NCI-H2227 treated with DMSO at 0.1 percent for 48 hours (cell line): ENCODE measurements around the gene DLG5.

Experiments used
- DNase-seq: peaks from one replicate; lab custom pipeline; 2025; lab: John Stamatoyannopoulos, UW

Gene DLG5

DNA sequence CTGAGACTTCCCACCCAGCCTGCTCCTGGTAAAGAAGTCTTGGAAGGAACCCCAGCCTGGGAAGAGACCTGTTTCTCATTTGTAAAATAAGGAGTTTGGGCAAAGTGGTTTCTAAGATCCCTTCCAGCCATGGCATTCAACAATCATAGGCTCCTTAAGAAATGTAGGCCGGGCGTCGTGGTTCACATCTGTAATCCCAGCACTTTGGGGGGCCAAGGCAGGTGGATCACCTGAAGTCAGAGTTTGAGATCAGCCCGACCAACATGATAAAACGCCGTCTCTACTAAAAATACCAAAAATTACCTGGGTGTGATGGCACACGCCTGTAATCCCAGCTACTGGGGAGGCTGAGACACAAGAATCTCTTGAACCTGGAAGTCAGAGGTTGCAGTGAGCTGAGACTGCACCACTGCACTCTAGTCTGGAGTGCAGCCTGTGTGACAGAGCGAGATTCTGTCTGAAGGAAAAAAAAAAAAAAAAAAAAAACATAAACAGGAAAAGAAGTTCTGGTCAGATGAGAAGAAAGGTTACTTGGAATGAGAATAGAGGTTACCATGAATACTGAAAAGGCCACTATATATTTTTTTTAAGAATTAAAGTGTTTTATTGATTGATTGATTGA lies 15.9 kb downstream of the DLG5 start:
- no peak for DNase-seq

DNA sequence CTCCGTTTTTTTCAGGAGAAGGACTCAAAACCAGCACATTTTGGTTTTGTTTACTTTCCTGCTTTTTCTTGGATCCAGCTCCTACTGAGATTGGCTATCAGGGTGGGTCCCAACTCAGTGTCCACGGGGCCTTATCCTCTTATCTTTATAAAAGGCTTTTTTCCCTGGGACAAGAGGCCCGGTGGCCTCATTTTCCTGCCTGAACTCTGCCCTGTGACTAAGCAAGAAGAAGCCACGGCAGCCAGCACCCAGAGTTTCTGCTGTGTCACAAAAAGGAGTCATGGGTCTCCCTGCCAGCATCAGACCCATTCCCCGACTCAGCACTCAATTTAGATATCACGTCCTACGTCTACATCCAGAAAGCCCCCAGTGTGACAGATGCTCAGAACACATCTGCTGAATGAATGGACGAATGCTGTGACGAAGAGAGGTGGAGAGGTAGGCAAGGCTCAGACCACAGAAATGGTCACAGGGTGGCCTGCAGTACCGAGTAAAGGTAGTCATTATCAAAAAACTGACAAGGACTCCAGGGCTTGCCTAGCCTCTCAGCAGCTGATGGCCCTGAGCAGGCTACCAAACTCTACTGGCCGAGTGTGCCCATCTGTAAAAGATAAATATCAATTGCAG lies 16.7 kb downstream of the DLG5 start:
- DNase-seq: no peak

DNA sequence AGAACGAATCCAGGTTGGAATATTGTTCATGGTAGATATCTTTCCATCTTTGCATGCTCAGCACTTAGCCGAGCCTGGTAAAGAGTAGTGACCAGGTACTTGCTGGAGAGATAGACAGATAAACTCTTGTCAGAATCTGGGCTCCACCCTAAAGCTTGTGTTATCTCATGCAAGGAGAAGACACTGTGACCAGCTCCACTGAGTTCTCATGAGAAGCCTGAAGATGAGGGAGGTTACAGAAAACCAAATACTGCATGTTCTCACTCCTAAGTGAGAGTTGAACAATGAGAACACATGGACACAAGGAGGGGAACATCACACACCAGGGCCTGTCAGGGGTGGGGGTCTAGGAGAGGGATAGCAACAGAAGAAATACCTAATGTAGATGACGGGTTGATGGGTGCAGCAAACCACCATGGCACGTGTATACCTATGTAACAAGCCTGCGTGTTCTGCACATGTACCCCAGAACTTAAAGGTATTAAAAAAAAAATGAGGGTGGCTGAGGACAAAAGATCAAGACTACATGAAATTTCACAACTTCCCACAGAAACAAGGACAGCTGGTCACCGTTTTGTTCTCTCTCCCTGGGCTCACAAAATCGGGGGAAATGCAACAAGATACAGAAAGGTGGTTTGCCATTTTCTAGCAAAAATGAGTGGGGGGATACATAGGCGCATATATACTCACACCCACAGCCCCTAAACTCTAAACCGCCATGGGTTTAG lies 17.4 kb downstream of the DLG5 start:
- DNase-seq: no peak

DNA sequence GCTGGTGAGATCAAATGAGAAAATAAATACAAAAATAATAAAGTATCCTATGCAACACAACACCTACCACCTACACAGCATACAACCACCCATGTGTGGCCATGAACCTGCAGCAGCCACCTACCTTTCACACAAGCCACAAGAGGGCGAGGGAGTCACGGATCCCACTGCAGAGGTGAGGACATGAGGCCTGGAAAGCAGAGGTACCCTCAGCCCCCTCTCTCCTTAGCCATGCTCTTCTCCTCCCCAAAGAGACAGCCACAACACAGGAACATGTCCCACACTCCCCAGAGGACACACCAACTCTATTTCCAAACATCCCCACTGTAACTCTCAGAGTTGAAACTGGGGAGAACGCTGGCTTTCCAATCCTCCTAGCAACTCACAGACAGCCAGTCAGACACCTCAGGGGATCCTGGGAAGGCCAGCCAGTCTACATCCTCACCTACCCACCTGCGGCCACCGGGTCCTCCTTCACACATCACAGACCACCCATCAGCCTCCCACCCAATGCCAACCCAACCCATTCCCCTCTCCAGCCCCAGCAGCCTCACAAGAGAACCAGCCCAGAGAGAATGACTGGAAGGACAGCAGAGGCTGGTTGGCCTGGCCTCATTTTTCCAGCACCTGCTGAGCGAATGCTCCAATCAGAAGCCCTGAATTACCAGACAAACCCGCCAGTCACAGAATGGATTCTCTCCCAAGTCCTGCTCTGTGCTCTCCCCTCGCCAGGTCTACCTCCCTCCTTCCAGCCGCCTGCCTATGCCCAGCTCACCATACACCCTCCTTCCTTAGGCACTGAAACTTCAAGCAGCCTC lies 18.4 kb downstream of the DLG5 start:
- no peak for DNase-seq

DNA sequence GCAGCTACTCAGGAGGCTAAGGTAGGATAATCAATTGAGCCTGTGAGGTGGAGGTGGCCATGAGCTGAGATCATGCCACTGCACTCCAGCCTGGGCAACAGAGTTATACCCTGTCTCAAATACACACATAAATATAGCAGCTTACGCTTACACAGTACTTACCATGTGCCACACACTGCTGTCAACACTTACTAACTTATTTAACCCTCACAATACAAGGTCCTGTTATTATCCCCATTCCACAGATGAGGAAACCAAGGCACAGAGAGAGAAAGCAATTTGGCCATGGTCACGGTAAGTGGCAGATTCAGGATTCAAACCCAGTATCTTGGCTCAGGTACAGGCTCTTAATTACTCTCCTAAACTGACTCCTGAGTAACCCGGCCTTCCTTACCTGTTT lies 19.1 kb downstream of the DLG5 start:
- no peak for DNase-seq

DNA sequence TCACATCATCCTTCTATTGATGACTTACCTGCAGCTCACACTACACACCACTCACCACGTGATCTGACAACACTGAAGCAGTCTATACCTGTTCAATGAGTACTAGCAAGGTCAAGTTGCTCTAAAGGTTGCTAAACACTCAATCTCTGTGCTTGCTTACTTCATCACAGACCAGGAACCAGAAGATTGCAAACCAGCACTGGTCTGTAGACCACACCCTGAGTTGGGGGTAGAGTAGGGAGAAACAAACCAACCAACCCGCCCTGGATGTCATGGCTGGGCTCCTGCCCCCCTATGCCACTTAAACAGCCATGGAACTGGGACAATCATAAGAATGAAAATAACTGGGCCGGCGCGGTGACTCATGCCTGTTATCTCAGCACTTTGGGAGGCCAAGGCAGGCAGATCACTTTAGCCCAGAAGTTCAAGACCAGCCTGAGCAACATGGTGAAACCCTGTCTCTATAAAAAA lies 19.6 kb downstream of the DLG5 start:
- no peak for DNase-seq

DNA sequence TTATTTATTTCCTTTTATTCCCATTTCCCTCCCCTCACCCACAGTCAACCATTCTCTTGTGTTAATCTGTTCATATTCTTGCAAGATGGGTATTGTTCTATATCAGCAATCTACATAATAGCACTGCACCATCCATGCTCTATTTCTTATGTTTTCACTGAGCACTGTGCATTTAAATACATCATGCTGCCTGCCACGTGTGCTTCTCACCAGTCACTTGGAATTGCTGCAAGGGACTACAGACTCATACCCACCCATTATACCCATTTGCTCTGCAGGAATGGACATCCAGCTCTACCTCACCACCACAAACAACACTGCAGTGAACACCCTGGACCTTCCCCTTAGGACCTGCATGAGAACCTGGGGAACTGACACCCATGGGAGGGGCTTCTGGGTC lies 20.8 kb downstream of the DLG5 start:
- DNase-seq: no peak

DNA sequence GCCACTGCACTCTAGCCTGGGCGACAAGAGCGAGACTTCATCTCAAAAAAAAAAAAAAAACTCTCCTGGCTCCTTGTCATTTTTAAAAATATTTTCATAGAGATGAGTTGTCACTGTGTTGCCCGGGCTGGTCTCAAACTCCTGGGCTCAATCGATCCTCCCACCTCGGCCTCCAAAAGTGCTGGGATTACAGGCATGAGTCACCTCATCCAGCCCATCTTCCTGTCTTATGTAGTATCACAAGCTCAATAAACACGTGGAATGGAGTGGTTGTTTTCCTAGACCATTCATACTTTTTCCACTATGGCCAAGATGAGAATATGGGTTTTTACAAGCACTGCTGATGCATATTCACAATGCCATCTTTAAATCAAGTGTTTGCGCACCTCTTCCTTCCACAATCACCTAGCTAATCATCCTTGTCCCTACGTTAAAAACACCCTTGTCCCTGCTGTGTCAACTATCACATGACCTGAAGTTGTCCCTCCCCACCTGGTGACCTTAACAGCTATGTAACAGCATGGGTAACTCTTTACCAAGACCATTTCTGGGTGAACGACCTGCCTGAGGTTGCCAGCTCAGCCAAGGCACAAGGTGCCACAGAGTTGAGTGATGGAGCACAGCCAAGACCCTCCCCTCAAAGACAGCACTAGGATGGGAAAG lies 21.3 kb downstream of the DLG5 start:
- no peak for DNase-seq

DNA sequence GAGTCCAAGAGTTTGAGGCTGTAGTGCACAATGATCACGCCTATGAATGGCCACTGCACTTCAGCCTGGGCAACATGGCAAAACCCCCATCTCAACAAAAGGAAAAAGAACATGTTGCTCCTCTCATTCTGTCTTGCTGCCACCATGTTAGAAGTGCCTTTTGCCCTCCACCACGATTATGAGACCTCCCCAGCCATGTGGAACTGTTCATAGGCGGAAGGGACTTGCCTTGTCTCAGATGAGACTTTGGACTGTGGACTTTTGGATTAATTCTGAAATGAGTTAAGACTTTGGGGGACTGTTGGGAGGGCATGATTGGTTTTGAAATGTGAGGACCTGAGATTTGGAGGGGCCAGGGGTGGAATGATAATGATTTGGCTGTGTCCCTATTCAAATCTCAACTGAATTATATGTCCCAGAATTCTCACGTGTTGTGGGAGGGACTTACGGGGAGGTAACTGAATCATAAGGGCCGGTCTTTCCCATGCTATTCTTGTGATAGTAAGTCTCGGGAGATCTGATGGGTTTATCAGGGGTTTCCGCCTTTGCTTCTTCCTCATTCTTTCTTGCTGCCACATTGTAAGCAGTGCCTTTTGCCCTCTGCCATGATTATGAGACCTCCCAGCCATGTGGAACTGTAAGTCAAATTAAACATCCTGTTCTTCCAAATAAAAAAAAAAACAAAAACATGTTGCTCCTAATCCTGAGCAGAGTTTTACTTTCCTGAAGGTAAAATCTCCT lies 22.3 kb downstream of the DLG5 start:
- no peak for DNase-seq

DNA sequence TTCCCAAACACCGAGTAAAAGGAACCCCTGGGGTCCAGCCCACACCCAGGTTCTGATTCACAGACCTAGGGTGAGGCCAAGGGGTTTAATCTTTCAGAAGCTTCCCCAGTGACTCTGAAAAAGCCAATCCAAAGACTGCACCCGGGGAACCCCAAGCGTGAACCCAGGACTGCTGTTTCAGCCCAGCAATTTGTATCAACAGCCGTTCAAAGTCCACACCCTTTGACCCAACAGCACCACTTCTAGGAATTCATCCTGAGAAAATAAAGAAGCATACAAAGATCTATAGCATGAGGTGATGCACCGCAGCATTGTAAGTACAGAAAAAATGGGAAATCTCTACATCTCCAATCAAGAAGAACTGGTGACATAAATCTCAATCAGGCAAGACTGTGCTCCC lies 24.4 kb downstream of the DLG5 start:
- no peak for DNase-seq

DNA sequence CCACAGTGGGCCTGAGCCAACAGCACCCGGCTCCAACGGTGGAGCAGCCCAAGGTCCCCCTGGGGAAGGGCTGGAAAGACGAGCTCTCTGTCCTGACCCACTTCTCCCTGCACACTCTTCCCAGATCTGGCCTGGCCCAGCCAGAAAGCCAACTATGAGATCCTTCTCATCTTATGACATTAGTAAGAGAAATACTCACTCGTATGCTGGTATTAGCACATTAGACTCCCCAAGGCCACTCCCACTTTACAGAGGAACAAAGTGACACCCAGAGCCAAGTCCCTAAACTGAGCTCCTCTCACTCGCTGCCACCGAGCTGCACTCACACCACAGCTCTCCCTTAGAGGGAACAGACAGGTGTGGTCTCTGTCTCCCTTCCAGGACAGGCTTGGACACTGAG lies 24.8 kb downstream of the DLG5 start:
- no peak for DNase-seq

DNA sequence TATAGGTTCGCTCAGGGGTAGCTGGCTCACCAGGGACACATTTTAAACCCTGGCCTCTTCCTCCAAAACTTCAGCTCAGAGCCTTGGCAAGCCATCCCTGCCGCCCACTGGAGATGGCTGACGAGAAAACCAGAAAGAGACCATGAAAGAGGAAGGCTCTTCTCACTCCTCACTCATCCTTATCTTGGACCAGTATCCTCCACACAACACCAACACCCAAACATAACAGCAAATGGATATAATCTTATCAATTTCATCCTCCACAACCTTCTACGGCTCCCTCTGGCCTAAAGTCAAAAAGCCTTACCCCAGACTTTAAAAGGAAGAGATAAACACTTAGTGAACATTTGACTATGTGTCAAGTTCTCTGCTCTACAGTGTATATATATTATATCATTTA lies 26.9 kb downstream of the DLG5 start:
- DNase-seq: no peak

DNA sequence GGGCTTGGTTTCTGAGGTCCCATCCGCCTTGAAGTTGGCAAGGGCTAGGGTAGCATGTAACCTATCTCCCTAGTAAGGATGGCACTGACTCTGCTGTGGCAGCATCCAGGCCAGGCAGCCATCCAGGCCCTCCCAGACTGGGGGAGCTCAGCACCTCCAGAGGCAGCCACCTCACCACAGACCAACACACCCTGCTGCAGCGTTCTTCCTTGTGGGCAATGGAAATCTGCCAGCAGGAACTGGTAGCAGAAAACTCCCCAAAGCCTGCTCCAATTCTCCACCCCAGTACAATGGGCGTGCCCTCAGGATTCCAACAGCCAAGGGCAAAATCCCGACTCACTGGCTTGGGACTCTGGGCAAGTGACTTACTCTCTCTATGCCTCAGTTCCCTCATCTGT lies 27.5 kb downstream of the DLG5 start:
- DNase-seq: no peak

DNA sequence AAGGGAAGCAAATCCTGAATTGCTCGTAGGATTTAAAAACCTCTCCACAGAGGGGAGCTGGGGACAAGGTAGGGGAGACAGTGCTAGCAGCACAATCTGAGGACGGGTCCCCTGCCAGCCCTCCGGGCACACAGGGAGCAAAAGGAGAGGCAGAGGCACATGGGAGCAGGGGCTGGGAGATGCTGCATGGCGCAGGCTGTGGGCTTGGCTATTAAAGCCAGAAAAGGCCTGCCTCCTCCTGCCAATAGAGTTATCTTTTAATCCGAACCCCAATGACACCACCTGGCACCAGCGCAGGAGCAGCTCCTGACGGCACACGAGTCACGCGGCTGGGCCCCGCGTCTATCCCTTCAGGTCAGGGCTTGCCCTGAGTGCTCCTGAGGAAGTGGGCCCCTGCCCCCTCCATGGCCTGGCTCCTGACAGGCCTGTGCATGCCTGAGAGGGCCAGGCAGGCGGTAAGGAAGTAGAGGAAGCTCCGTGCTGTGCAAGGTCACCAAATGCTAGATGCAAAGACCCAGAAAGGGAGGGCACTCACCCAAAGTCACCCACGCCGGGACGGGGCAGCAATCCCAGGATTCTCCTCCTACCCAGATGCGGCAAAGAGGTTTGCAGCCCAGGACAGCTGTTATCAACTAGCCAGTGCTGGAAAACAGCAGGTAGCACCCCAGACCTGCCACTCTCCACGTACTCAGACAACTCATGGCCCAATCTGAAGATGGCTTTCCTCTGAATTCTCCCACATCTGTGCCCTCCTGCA lies 28.1 kb downstream of the DLG5 start:
- DNase-seq: no peak

DNA sequence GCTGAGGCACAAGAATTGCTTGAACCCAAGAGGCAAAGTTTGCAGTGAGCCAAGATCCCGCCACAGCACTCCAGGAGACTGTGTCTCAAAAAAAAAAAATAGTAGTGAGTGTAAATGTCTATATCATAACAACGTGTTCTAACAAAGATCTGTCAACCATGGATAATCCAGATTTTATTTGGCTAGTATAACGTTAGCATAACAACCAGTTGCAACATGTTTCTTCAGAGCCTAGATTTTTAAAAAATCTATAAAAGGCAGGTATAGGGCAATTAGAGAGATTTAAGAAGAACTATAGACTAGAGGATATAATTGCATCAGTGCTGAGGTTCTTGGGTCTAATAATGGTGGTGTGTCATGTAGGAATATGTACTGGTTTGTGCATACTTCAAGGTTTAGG lies 30.5 kb downstream of the DLG5 start:
- DNase-seq: no peak

DNA sequence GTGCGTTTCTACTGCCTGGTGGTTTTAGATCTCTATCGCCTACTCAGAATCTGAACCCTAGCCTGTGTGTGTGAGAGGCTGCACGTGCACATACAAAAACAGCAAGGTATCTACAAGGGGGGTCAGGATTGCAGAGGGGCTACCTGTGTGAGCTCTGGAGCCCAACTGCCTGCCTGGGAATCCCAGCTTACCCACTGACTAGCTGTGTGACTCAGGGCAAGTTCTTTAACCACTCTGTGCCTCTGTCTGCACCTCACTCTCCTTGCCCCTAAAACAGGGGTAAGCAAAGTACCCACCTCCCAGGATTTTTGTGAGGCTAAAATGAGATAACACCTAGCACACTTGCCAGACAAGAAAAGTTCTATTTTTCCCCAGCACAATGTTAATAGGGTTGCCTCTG lies 32.5 kb downstream of the DLG5 start:
- no peak for DNase-seq

DNA sequence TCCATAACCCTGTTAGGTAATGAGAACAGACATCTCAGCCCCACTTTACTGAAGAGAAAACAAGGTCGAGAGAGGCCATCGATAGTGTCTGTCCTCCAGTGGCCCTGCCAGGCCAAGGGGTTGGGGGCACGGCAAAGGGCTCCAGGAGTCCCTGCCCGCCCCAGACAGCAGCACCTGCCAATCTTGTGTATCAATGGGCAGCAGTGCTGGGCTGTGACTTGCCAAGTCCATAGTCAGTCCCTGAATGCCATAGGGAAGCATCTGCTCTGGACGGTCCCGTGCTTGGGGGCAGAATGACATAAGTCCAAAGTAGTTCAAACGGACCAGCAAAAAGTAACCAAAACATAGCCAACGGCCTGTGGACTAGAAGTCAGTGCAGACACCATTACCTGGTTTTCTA lies 33.2 kb downstream of the DLG5 start:
- DNase-seq: no peak

DNA sequence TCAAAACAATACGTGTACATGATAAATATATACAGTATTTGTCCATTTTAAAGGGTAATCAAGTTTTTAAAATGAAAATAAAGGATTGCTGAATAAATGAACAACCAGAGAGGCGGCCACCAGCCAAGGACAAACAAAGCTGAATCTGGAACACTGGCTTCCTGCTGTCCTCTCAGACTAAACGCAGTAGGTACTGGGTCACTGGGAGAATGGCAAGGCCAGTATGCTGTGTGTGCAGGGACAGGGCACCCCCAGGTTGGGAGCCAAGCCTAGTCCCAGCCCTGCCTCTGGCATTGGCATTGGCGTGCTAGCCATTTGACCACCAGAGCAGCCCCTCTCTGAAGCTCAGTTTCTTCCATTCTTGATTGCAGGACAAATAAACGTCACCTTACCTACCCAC lies 33.8 kb downstream of the DLG5 start:
- no peak for DNase-seq

DNA sequence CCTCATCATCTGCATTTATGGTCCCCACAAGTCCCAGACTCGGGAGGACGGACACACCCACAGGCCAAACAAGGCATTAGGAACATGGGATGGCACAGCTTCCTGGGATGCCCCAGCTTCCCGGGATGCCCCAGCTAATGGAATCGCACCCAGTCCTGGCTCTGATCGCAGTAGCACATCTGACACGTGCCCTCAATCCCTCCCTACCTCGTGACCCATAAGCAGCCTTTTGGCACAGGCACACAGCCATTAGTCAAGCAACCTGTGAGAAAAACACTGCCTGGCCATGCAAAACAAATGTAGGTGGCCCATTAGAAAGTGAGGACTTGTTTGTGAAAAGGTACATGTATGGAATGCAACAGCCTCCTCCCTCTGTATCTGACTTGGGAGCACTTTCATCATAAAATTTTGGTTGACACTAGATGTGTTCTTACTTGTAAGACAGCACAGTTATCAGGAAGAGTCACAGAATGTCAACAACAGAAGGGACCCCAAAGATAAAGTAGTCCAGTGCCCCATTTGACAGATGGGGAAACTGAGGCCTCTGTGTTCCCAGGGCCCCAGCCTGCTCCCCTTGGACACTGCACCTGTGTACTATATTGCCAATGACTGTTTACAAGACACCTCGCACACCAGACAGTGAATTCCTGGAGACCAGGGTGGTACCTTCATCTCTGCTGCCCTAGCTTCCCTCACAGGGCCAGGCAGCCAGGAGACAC lies 34.4 kb downstream of the DLG5 start:
- no peak for DNase-seq

DNA sequence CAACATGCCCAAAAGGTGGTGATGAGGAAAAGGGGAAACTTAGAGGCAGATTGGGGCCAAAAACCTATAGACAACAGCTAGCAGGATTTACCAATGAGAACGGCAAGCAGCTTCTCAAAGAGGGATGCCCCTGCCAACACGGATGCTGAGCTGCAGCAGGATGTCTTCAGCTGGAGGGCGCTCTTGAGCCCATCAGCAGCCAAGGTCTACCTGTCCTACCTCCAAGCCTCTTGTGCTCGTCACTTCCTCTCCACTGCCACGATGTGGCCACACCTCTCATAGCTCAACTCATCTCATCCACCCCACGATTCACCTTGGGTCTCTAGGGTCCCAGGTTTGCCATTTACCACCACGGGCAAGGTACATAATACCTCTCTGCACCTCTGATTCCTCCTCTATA lies 36.5 kb downstream of the DLG5 start:
- no peak for DNase-seq
